GM21723 (cell line): Measurements from ENCODE around the gene ZBTB11.
"Not testable (repeated sequence)": the region's sequence is repeated elsewhere in the genome, so short reads cannot be mapped to it uniquely, and the experiment has no call there.

ENCODE experiments used
- ATAC-seq: cut with Tn5 transposase; IDR thresholded peaks from one replicate; pipeline ENCODE4 v1.9.1; 2021; ENCODE audit warnings: mild to moderate bottlenecking, moderate library complexity; ENCODE audit not compliant: unreplicated experiment

ZBTB11 gene

GRCh38 chr3:101691685-101692671, 15.0 kb upstream of the ZBTB11 start:
- not testable (repeated sequence) for ATAC-seq

- ATAC-seq, result peak; percentile 38
Measured at GRCh38 chr3:101690972-101691371, 14.0 kb upstream of the ZBTB11 start.

GRCh38 chr3:101689286-101689685, 12.4 kb upstream of the ZBTB11 start:
- ATAC-seq, result no peak

GRCh38 chr3:101687142-101687931, 10.4 kb upstream of the ZBTB11 start:
- ATAC-seq, result no peak

GRCh38 chr3:101685870-101686307, 9.0 kb upstream of the ZBTB11 start:
- ATAC-seq, result peak; percentile 4

GRCh38 chr3:101685050-101685400, 8.1 kb upstream of the ZBTB11 start:
- ATAC-seq, result no peak

- no peak for ATAC-seq
Measured at GRCh38 chr3:101680466-101680865, 3.5 kb upstream of the ZBTB11 start.

GRCh38 chr3:101678837-101679236, 1.9 kb upstream of the ZBTB11 start:
- ATAC-seq, result not testable (repeated sequence)

- no peak for ATAC-seq
Measured at GRCh38 chr3:101677436-101678286, 729 bp upstream of the ZBTB11 start.

GRCh38 chr3:101676216-101676764, 642 bp downstream of the ZBTB11 start:
- ATAC-seq, result peak; percentile 86

- no peak for ATAC-seq
Measured at GRCh38 chr3:101675709-101676215, 1.2 kb downstream of the ZBTB11 start.

GRCh38 chr3:101674518-101674917, 2.4 kb downstream of the ZBTB11 start:
- ATAC-seq, result no peak

GRCh38 chr3:101673953-101674352, 3.0 kb downstream of the ZBTB11 start:
- no peak for ATAC-seq

GRCh38 chr3:101671014-101671413, 5.9 kb downstream of the ZBTB11 start:
- no peak for ATAC-seq

- ATAC-seq, result no peak
Measured at GRCh38 chr3:101667844-101668243, 9.1 kb downstream of the ZBTB11 start.

GRCh38 chr3:101667331-101667730, 9.6 kb downstream of the ZBTB11 start:
- no peak for ATAC-seq

GRCh38 chr3:101665851-101666250, 11.1 kb downstream of the ZBTB11 start:
- no peak for ATAC-seq

GRCh38 chr3:101665357-101665756, 11.6 kb downstream of the ZBTB11 start:
- no peak for ATAC-seq

- ATAC-seq, result no peak
Measured at GRCh38 chr3:101660714-101661113, 16.2 kb downstream of the ZBTB11 start.

GRCh38 chr3:101656651-101657050, 20.3 kb downstream of the ZBTB11 start:
- no peak for ATAC-seq
